GM21737 (cell line): ENCODE measurements around the gene GPR150.
"Not testable (repeated sequence)": the region's sequence is repeated elsewhere in the genome, so short reads cannot be mapped to it uniquely, and the experiment has no call there.

Experiments
- ATAC-seq: cut with Tn5 transposase; IDR thresholded peaks from one replicate; pipeline ENCODE4 v1.9.1; 2021; ENCODE audit warnings: mild to moderate bottlenecking, moderate library complexity; ENCODE audit not compliant: unreplicated experiment

The GPR150 gene

GRCh38 chr5:95623706-95624105, 3.8 kb downstream of the GPR150 start:
- no peak for ATAC-seq

- no peak for ATAC-seq
Measured at GRCh38 chr5:95624368-95624767, 4.5 kb downstream of the GPR150 start.

- no peak for ATAC-seq
Measured at GRCh38 chr5:95626701-95627100, 6.8 kb downstream of the GPR150 start.

GRCh38 chr5:95627971-95628810, 8.3 kb downstream of the GPR150 start:
- no peak for ATAC-seq

- no peak for ATAC-seq
Measured at GRCh38 chr5:95628933-95629332, 9.0 kb downstream of the GPR150 start.

GRCh38 chr5:95630394-95630917, 10.6 kb downstream of the GPR150 start:
- no peak for ATAC-seq

- peak; percentile 6 for ATAC-seq
Measured at GRCh38 chr5:95631255-95631958, 11.5 kb downstream of the GPR150 start.

GRCh38 chr5:95631991-95632675, 12.2 kb downstream of the GPR150 start:
- peak; percentile 94 for ATAC-seq

GRCh38 chr5:95632942-95633341, 13.1 kb downstream of the GPR150 start:
- not testable (repeated sequence) for ATAC-seq

- no peak for ATAC-seq
Measured at GRCh38 chr5:95633671-95634070, 13.8 kb downstream of the GPR150 start.

GRCh38 chr5:95634081-95634480, 14.2 kb downstream of the GPR150 start:
- no peak for ATAC-seq

GRCh38 chr5:95638632-95639031, 18.7 kb downstream of the GPR150 start:
- ATAC-seq = no peak

GRCh38 chr5:95641741-95642220, 21.9 kb downstream of the GPR150 start:
- no peak for ATAC-seq

GRCh38 chr5:95643152-95643551, 23.3 kb downstream of the GPR150 start:
- no peak for ATAC-seq

- peak; percentile 38 for ATAC-seq
Measured at GRCh38 chr5:95644351-95645042, 24.6 kb downstream of the GPR150 start.

- ATAC-seq = not testable (repeated sequence)
Measured at GRCh38 chr5:95646226-95646568, 26.3 kb downstream of the GPR150 start.

GRCh38 chr5:95646569-95647431, 26.9 kb downstream of the GPR150 start, which contains the start of gene RFESD:
Gene RFESD (plus strand): TSS chr5:95646777. CDS start chr5:95652272, 5,495 bp downstream.
- peak; percentile 97 for ATAC-seq

GRCh38 chr5:95647886-95648860, 28.3 kb downstream of the GPR150 start:
- ATAC-seq = no peak
